Stimulated activated CD4-positive, alpha-beta T cell treated with anti-CD3 and anti-CD28 coated beads, Interleukin-12 subunit alpha, Interleukin-12 subunit beta, amount 100 ng/mL, for 4 hours (primary cell): ENCODE measurements around the gene ERP29.

Experiments used
- DNase-seq: peaks from one replicate; pipeline ENCODE4 v3.0.0-alpha.2; 2020

Gene ERP29

DNA sequence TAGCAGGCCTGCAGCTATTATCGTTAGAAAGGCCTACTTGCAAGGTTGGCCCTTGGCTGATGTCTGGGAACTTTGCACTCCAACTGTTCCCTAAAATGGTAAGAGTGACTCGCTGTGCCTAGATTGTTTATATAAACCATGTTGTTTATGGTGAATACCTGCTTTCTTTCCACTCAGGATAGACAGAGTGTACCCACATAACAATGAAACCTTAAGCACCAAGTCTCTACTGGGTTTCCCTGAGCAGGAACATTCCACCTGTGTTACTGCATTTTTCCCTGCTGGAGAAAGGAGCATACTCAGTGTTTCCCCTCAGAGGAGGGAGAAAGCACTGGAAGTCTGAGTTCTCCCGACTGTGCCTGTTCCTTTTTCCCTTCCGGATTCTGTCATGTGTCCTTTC, 32.8 kb downstream of the ERP29 start:
- no peak for DNase-seq

DNA sequence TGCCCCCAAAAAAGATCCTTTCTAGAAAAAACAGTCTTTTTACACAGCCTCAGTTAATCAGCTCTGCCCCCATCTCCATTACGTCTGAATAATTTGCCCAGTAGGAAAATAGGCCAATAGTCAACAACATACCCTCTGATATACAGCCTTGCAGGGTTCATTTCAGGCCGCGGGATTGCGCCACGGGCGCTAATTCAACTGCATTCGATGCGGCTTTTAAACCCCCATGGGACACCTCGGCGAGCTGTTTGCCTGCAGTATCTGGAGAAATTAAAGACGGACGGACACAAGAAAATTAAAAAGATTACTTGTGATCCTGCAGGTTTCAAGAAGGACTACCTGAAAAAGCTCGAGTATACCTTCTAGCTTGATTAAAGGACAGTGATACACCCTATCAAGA, 36.1 kb downstream of the ERP29 start:
- DNase-seq: no peak

DNA sequence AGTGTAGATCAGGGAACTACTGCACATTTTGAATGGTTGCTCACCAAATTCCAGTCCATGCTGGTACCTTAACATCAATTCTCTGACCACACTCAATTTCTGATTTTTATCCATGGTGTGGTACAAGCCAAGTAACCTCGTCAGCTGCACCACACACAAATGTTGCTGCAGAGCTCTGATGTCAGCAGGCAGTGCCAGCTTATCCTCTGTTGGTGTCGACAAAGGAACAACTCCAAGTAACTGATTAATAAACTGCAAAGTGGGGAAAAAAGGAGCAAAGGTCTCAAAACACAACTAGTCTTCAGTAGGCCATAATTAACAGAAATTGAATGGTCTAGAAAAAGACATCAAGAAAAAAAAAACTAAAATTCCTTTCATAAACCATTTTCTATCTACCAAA, 47.9 kb downstream of the ERP29 start:
- DNase-seq: no peak

DNA sequence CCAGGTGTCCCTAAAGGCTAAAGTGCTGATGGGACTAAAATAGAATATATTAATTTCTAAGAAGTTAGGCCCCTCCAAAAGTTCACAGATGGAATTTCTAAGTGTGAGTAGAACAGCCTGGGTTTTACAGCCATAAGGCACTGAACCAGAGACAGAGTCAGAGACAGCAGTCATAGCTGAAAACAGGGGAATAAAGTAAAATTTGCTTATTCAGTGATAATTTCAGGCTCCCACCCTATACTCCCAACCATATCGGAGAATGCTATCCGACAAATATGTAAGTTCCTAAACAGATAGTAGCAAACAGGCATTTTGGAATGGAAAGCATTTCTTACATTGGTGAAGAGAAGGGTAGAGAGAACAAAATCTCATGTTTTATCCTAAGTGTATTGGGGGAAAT, 50.0 kb downstream of the ERP29 start:
- no peak for DNase-seq

DNA sequence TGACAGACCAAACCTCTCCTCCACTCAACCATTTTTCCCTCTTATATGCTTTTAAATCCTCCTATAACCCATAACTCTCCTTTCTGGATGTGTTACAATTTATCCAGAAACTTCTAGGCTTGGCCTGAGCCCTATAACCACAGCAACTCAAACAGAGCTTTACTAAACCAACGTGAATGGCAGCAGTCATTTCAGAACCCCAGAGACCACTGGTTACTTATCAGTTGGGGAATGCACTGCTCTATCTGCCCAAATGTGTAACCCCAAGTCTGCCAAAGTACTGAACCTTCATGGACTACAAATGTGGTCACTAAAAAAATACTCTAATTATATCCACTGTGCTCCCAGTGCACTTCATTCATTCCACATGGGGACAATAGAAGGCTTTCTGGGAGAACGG, 53.3 kb downstream of the ERP29 start:
- DNase-seq: no peak
